K562 (cell line): ENCODE data around the gene PIK3R6. TPM values are rescaled to one million over a fixed set of nuclear protein-coding genes. Genes with fewer than 3 reads are reported as not detected.

ENCODE experiments used
- ATAC-seq: fragments of 200-7000 bp; cut with Tn5 transposase; 3 replicates; pipeline ENCODE4 v1.9.1; 2020; ENCODE audit warnings: moderate library complexity
- BruUV-seq: library from RNA; stranded (reverse); fragments of 400-500 nt; replicated peaks from 2 replicates; lab custom pipeline; 2021; lab: Mats Ljungman, UMichigan
- CTCF ChIA-PET: fragments of 300-600 bp; formaldehyde crosslinking; extraction: SDS; loops from one replicate; lab custom pipeline; 2021; ENCODE audit warnings: low intra/inter-chr PET ratio; lab: Yijun Ruan, JAX
- POLR2A ChIA-PET: fragments of 300-600, 350-650 bp; sonication (Branson Sonifier 250); formaldehyde crosslinking; extraction: SDS; loops from one replicate; lab custom pipeline; 2021; ENCODE audit warnings: antibody characterized with exemption, inconsistent platforms; lab: Yijun Ruan, JAX
- DNase-seq, 4 experiments: peaks; one replicate each; pipeline versions ENCODE4 v3.0.0 to v3.0.0-alpha.2; 2011 to 2018; ENCODE audit warnings: low spot score in 3 of 4, mixed read lengths in 3 of 4; ENCODE audit errors: extremely low read depth in 1 of 4
- FAIRE-seq: peaks from 2 replicates; lab custom pipeline; 2011; peaks lifted over from hg19 to GRCh38; lab: Jason Lieb, UNC
- H2AFZ ChIP-seq: 2 replicates; pipeline ENCODE4 v1.6.0; 2011; ENCODE audit warnings: low read depth, low read length, control low read depth, inconsistent platforms
- H3K27ac ChIP-seq: fragments of 200-600 bp; 3 replicates; pipeline ENCODE4 v1.8.0; 2011; ENCODE audit warnings: low read depth, mild to moderate bottlenecking, control low read depth, inconsistent platforms, low read length, moderate library complexity, mixed read lengths; ENCODE audit errors: extremely low read depth
- H3K27me3 ChIP-seq, 2 experiments: fragments of 300-600 bp in 1 of 2; 2 replicates in 1 of 2; 3 replicates in 1 of 2; pipeline versions ENCODE4 v1.6.0 to v1.8.0; 2011; ENCODE audit warnings: inconsistent platforms in 2 of 2, low read length in 2 of 2, mild to moderate bottlenecking in 1 of 2, mixed read lengths in 1 of 2, moderate library complexity in 1 of 2; ENCODE audit not compliant: control insufficient read depth in 2 of 2, insufficient read depth in 2 of 2
- H3K36me3 ChIP-seq: fragments of 300-600 bp; 3 replicates; pipeline ENCODE4 v1.8.0; 2011; ENCODE audit warnings: mild to moderate bottlenecking, low read length, inconsistent platforms; ENCODE audit not compliant: control insufficient read depth, insufficient read depth
- H3K4me1 ChIP-seq, 2 experiments: fragments of 200-600 bp in 1 of 2; replicated peaks in 1 of 2; 2 replicates in 1 of 2; 3 replicates in 1 of 2; pipeline versions ENCODE4 v1.5.1 to v1.8.0; 2011; ENCODE audit warnings: inconsistent platforms in 2 of 2, low read length in 2 of 2, mild to moderate bottlenecking in 1 of 2, mixed read lengths in 1 of 2, moderate library complexity in 1 of 2; ENCODE audit not compliant: control insufficient read depth in 2 of 2, insufficient read depth in 2 of 2
- H3K4me2 ChIP-seq: 2 replicates; pipeline ENCODE4 v1.6.1; 2011; ENCODE audit warnings: low read length, control low read depth, inconsistent platforms, mixed read lengths; ENCODE audit not compliant: insufficient read depth
- H3K4me3 ChIP-seq: fragments of 200-600 bp; sonication (generic), shearing (Covaris generic); 2 replicates; pipeline ENCODE4 v1.5.1; 2016; ENCODE audit warnings: control low read depth, inconsistent platforms
- H3K79me2 ChIP-seq: fragments of 200-600 bp; 3 replicates; pipeline ENCODE4 v1.8.0; 2011; ENCODE audit warnings: low read length, inconsistent platforms; ENCODE audit not compliant: control insufficient read depth, insufficient read depth
- H3K9ac ChIP-seq, 2 experiments: 2 replicates each; pipeline versions ENCODE4 v1.6.0 to v1.6.1; 2011; ENCODE audit warnings: low read depth in 2 of 2, low read length in 2 of 2, control low read depth in 1 of 2, inconsistent platforms in 1 of 2, mild to moderate bottlenecking in 1 of 2, mixed read lengths in 1 of 2; ENCODE audit not compliant: insufficient read depth in 1 of 2
- H3K9me1 ChIP-seq: one replicate; pipeline ENCODE4 v1.6.0; 2011; ENCODE audit warnings: inconsistent platforms, mild to moderate bottlenecking, low read length, moderate library complexity; ENCODE audit not compliant: control insufficient read depth, insufficient read depth
- H3K9me3 ChIP-seq: replicated peaks from 2 replicates; pipeline ENCODE4 v1.5.1; 2011; ENCODE audit warnings: low read depth, low read length, inconsistent platforms; ENCODE audit not compliant: control insufficient read depth, insufficient read depth
- H4K20me1 ChIP-seq: replicated peaks from 2 replicates; pipeline ENCODE4 v1.6.1; 2011; ENCODE audit warnings: low read length, inconsistent platforms, mixed read lengths; ENCODE audit not compliant: control insufficient read depth, insufficient read depth
- E2F1 ChIP-seq: sonication (generic); formaldehyde crosslinking; IDR thresholded peaks from 2 replicates; pipeline ENCODE4 v1.8.1; 2023; ENCODE audit warnings: mild to moderate bottlenecking, missing genetic modification reagents, moderate library complexity
- FOXA3 ChIP-seq, 2 experiments: fragments of 450-650 bp in 1 of 2; sonication (generic) in 1 of 2; formaldehyde crosslinking; IDR thresholded peaks in 1 of 2; conservative IDR thresholded peaks in 1 of 2; 2 replicates each; pipeline versions ENCODE4 v1.4.0 to v1.8.0; 2020 to 2022; ENCODE audit warnings: mild to moderate bottlenecking in 2 of 2, missing genetic modification reagents in 1 of 2
- FUS ChIP-seq: fragments of 200-400 bp; formaldehyde crosslinking; optimal IDR thresholded peaks from 2 replicates; pipeline ENCODE3; 2017; ENCODE audit warnings: low read depth, low read length
- LCOR ChIP-seq: sonication (generic); formaldehyde crosslinking; IDR thresholded peaks from 2 replicates; pipeline ENCODE4 v1.8.0; 2022; ENCODE audit warnings: mild to moderate bottlenecking, missing genetic modification reagents
- NCOA4 ChIP-seq: fragments of 450-650 bp; IDR thresholded peaks from 2 replicates; pipeline ENCODE4 v1.6.1; 2018; ENCODE audit warnings: mild to moderate bottlenecking; ENCODE audit not compliant: partially characterized antibody
- NUFIP1 ChIP-seq: fragments of 450-650 bp; IDR thresholded peaks from 2 replicates; pipeline ENCODE4 v1.6.1; 2018; ENCODE audit not compliant: partially characterized antibody
- SAFB ChIP-seq: fragments of 200-400 bp; formaldehyde crosslinking; IDR thresholded peaks from 2 replicates; pipeline ENCODE4 v1.6.1; 2017; ENCODE audit warnings: low read depth, low read length, borderline replicate concordance
- ZKSCAN1 ChIP-seq: fragments of 150-350 bp; IDR thresholded peaks from 2 replicates; pipeline ENCODE4 v1.6.1; 2016; ENCODE audit warnings: low read depth, low read length
- WGBS: fragments of 100-300 bp; shearing (Covaris generic); methylation state at CpG from one replicate; pipeline ENCODE4 v1.1.6; 2016; ENCODE audit warnings: low coverage, mixed read lengths; ENCODE audit not compliant: insufficient coverage; ENCODE audit errors: missing lambda C conversion rate; 5-methylcytosine and 5-hydroxymethylcytosine counted together
- in situ Hi-C: fragments of 300-500 bp; cut with MboI; formaldehyde crosslinking; loops from 4 replicates; pipeline ENCODE4 v1.15.0; 2018; ENCODE audit warnings: inconsistent platforms, mixed read lengths
- intact Hi-C: fragments of 100-400 bp; cut with micrococcal nuclease; formaldehyde crosslinking; loops from 2 replicates; pipeline ENCODE4 v1.14.2; 2022
- polyA plus RNA-seq, 8 experiments: library from polyadenylated mRNA; depleted of rRNA in 4 of 8; stranded (reverse) in 5 of 8; unstranded in 3 of 8; fragments of >200 nt; fragmentation: Nextera tagmentation in 2 of 8; fragmentation: Illumina TruSeq in 1 of 8; extraction: Ambion mirVana in 2 of 8; extraction: Trizol in 1 of 8; gene quantifications; 2 replicates each; pipeline versions ENCODE4 v1.2.1 to v1.2.3, GENCODE V29; 2011 to 2014; ENCODE audit warnings: inconsistent platforms in 1 of 8, missing spikeins in 1 of 8
- total RNA-seq, 7 experiments: library from RNA; depleted of rRNA in 6 of 7; stranded (reverse); fragments of >200 nt in 6 of 7; fragmentation: Illumina TruSeq in 2 of 7; extraction: Trizol in 2 of 7; gene quantifications; 2 replicates each; pipeline versions ENCODE4 v1.2.1 to v1.2.3, GENCODE V29; 2011 to 2021; ENCODE audit warnings: low replicate concordance in 1 of 7

The PIK3R6 gene
- total and polyA plus RNA-seq, 9 of the 15 experiments (the other 6 are each of a cell fraction or from before 2014, with no cell fraction given), result 0.04 TPM; not detected in 8

GRCh38 chr17:8880466-8880865 is 13.0 kb upstream of the PIK3R6 start:
- no peak overlapping the region for H3K4me2 ChIP-seq
- H3K9me1 ChIP-seq, result no peaks in the 10 kb centered on the region
- no peak for ATAC-seq
- peaks cover 0 to 16% of the 10 kb centered on the region in 2 experiments; a peak in 3 of 5 replicates for H3K27me3 ChIP-seq
- H4K20me1 ChIP-seq, result no peaks in the 10 kb centered on the region
- 0% methylated on average over 7 of the region's 7 CpGs for WGBS
- peaks cover 0 to 4% of the 10 kb centered on the region in 2 experiments; a peak in 2 of 5 replicates for H3K4me1 ChIP-seq
- in situ Hi-C loops, result no loop called here
- H3K79me2 ChIP-seq, result no peaks in the 10 kb centered on the region
- no peak for TF ChIP-seq LCOR
- TF ChIP-seq E2F1, result no peak
- no peak for TF ChIP-seq NUFIP1
- no peak for TF ChIP-seq SAFB
- TF ChIP-seq FUS, result no peak
- TF ChIP-seq FOXA3 (CRISPR knock-in tag; conservative IDR thresholded peaks at IDR 0.05 in 1 of 2, IDR thresholded peaks at IDR 0.05 in 1 of 2), result no peak
- TF ChIP-seq NCOA4, result no peak
- no peak for TF ChIP-seq ZKSCAN1
- POLR2A ChIA-PET, result no interaction called here
- no peak overlapping the region for H2AFZ ChIP-seq
- no TSS peak for BruUV-seq
- H3K27ac ChIP-seq, result no peak overlapping the region
- H3K36me3 ChIP-seq, result no peaks in the 10 kb centered on the region
- DNase-seq, result no peak
- H3K9ac ChIP-seq, result no peak overlapping the region
- H3K9me3 ChIP-seq, result no peaks in the 10 kb centered on the region
- intact Hi-C loops, result no loop called here
- no peak overlapping the region for H3K4me3 ChIP-seq
- FAIRE-seq, result no peak
- CTCF ChIA-PET, result no interaction called here
